Activated CD4-positive, alpha-beta T cell treated with anti-CD3 and anti-CD28 coated beads, Interleukin-2, amount 50 U/mL, for 48 hours (primary cell): ENCODE measurements around the gene STAB2.

ENCODE experiments used
- DNase-seq, 2 experiments: peaks; one replicate each; pipeline ENCODE4 v3.0.0-alpha.2; 2020

STAB2 gene

GRCh38 chr12:103705098-103705497 is 118.0 kb downstream of the STAB2 start:
- DNase-seq, result no peak

GRCh38 chr12:103705927-103706326 is 118.9 kb downstream of the STAB2 start:
- DNase-seq, result no peak

GRCh38 chr12:103707446-103707845 is 120.4 kb downstream of the STAB2 start:
- no peak for DNase-seq

GRCh38 chr12:103710544-103710943 is 123.5 kb downstream of the STAB2 start:
- DNase-seq, result no peak

GRCh38 chr12:103712216-103712615 is 125.1 kb downstream of the STAB2 start:
- DNase-seq, result no peak

GRCh38 chr12:103715494-103715893 is 128.4 kb downstream of the STAB2 start:
- DNase-seq, result no peak

- DNase-seq, result no peak
Observed at GRCh38 chr12:103716517-103717196, 129.6 kb downstream of the STAB2 start.

GRCh38 chr12:103725398-103725797 is 138.3 kb downstream of the STAB2 start:
- DNase-seq, result no peak

- no peak for DNase-seq
Observed at GRCh38 chr12:103727638-103728037, 140.6 kb downstream of the STAB2 start.

GRCh38 chr12:103728323-103728722 is 141.2 kb downstream of the STAB2 start:
- no peak for DNase-seq

GRCh38 chr12:103729499-103729898 is 142.4 kb downstream of the STAB2 start:
- DNase-seq, result no peak

GRCh38 chr12:103731539-103731938 is 144.5 kb downstream of the STAB2 start:
- DNase-seq, result no peak

- no peak for DNase-seq
Observed at GRCh38 chr12:103734863-103735262, 147.8 kb downstream of the STAB2 start.

- DNase-seq, result no peak
Observed at GRCh38 chr12:103735291-103735690, 148.2 kb downstream of the STAB2 start.

- DNase-seq, result no peak
Observed at GRCh38 chr12:103736572-103736971, 149.5 kb downstream of the STAB2 start.

GRCh38 chr12:103737881-103738280 is 150.8 kb downstream of the STAB2 start:
- DNase-seq, result no peak

GRCh38 chr12:103742349-103742932 is 155.4 kb downstream of the STAB2 start:
- no peak for DNase-seq

GRCh38 chr12:103743788-103744187 is 156.7 kb downstream of the STAB2 start:
- no peak for DNase-seq

- DNase-seq, result no peak
Observed at GRCh38 chr12:103745962-103746361, 158.9 kb downstream of the STAB2 start.

GRCh38 chr12:103748002-103748401 is 160.9 kb downstream of the STAB2 start:
- DNase-seq, result no peak

- DNase-seq, result no peak
Observed at GRCh38 chr12:103748875-103749274, 161.8 kb downstream of the STAB2 start.

- DNase-seq, result no peak
Observed at GRCh38 chr12:103751171-103751570, 164.1 kb downstream of the STAB2 start.

GRCh38 chr12:103751600-103751999 is 164.5 kb downstream of the STAB2 start:
- no peak for DNase-seq

GRCh38 chr12:103755425-103755824 is 168.4 kb downstream of the STAB2 start:
- DNase-seq, result no peak

GRCh38 chr12:103756443-103756842 is 169.4 kb downstream of the STAB2 start:
- DNase-seq, result no peak
